Measurements from ENCODE around the gene PARP11. TPM values are rescaled to one million over a fixed set of nuclear protein-coding genes. Genes with fewer than 3 reads are reported as not detected.

Gene PARP11
- total RNA-seq, 1 experiment from 2014 or later = not detected

- Histone ChIP-seq H2AFZ (no peak overlapping the region), H4K20me1 (ENCODE audit: insufficient read depth) (0 out of 2 replicates have a peak, but pooled peaks cover 5% of the 10 kb centered on the region), H3K9me2 (ENCODE audit: insufficient read depth) (no peaks in the 10 kb centered on the region; the same call in 1 of the 2 replicates), H3K27me3 (ENCODE audit: insufficient read depth, low read depth) (peaks cover 45% of the 10 kb centered on the region), H3K4me1 (replicated peaks; ENCODE audit: insufficient read depth) (no peaks in the 10 kb centered on the region), H3K79me2 (ENCODE audit: low read depth) (no peaks in the 10 kb centered on the region), H3K4me2 (no peak overlapping the region), H3K9me3 (ENCODE audit: insufficient read depth, low read depth) (no peaks in the 10 kb centered on the region), H3K36me3 (ENCODE audit: low read depth) (no peaks in the 10 kb centered on the region), H3F3A (ENCODE audit: insufficient read depth, low read depth) (no peaks in the 10 kb centered on the region), H3K4me3 (no peak overlapping the region), H3K27ac (no peak overlapping the region)
- ChIA-PET POLR2A (ENCODE audit: unreplicated experiment) (no interaction called here), CTCF (no interaction called here)
- TF ChIP-seq EZH2 (IDR thresholded peaks at IDR 0.05; ENCODE audit: low read depth) (no peak), CTCF (conservative IDR thresholded peaks at IDR 0.05) (no peak)
- no TSS peak for BruUV-seq (replicated peaks)
- intact Hi-C loops (cut with micrococcal nuclease; ENCODE audit: unreplicated experiment) = no loop called here
- no peak for DNase-seq
Measured at GRCh38 chr12:3904999-3905398, 31.8 kb upstream of the PARP11 start.

- no peaks in the 10 kb centered on the region for H3K4me1 ChIP-seq (replicated peaks; ENCODE audit: insufficient read depth)
- no peak for DNase-seq
- H3K9me2 ChIP-seq (ENCODE audit: insufficient read depth) = no peaks in the 10 kb centered on the region; the same call in 1 of the 2 replicates
- H3K36me3 ChIP-seq (ENCODE audit: low read depth) = no peaks in the 10 kb centered on the region
- H3F3A ChIP-seq (ENCODE audit: insufficient read depth, low read depth) = no peaks in the 10 kb centered on the region
- BruUV-seq (replicated peaks) = no TSS peak
- H2AFZ ChIP-seq = no peak overlapping the region
- peaks cover 42% of the 10 kb centered on the region for H3K27me3 ChIP-seq (ENCODE audit: insufficient read depth, low read depth)
- H4K20me1 ChIP-seq (ENCODE audit: insufficient read depth) = 0 out of 2 replicates have a peak, but pooled peaks cover 5% of the 10 kb centered on the region
- ChIA-PET CTCF (no interaction called here), POLR2A (ENCODE audit: unreplicated experiment) (no interaction called here)
- H3K4me3 ChIP-seq = no peak overlapping the region
- intact Hi-C loops (cut with micrococcal nuclease; ENCODE audit: unreplicated experiment) = no loop called here
- H3K9me3 ChIP-seq (ENCODE audit: insufficient read depth, low read depth) = no peaks in the 10 kb centered on the region
- H3K4me2 ChIP-seq = no peak overlapping the region
- H3K27ac ChIP-seq = no peak overlapping the region
- H3K79me2 ChIP-seq (ENCODE audit: low read depth) = no peaks in the 10 kb centered on the region
- no peak for TF ChIP-seq CTCF (conservative IDR thresholded peaks at IDR 0.05)
- TF ChIP-seq EZH2 (IDR thresholded peaks at IDR 0.05; ENCODE audit: low read depth) = no peak
Measured at GRCh38 chr12:3902921-3903320, 29.7 kb upstream of the PARP11 start.

- H3K9me2 ChIP-seq (ENCODE audit: insufficient read depth) = no peaks in the 10 kb centered on the region; the same call in 1 of the 2 replicates
- intact Hi-C loops (cut with micrococcal nuclease; ENCODE audit: unreplicated experiment) = no loop called here
- H3K4me3 ChIP-seq = no peak overlapping the region
- no peak for TF ChIP-seq CTCF (conservative IDR thresholded peaks at IDR 0.05)
- no peak for TF ChIP-seq EZH2 (IDR thresholded peaks at IDR 0.05; ENCODE audit: low read depth)
- ChIA-PET POLR2A (ENCODE audit: unreplicated experiment) (no interaction called here), CTCF (interaction anchor here (0.5 kb wide), 1 partner anchor 330 kb away, joined by 4 read pairs; no protein-coding TSS in a partner anchor)
- H4K20me1 ChIP-seq (ENCODE audit: insufficient read depth) = 0 out of 2 replicates have a peak, but pooled peaks cover 5% of the 10 kb centered on the region
- no peaks in the 10 kb centered on the region for H3K36me3 ChIP-seq (ENCODE audit: low read depth)
- no peaks in the 10 kb centered on the region for H3K9me3 ChIP-seq (ENCODE audit: insufficient read depth, low read depth)
- H2AFZ ChIP-seq = no peak overlapping the region
- no peak overlapping the region for H3K27ac ChIP-seq
- H3K4me2 ChIP-seq = no peak overlapping the region
- no peaks in the 10 kb centered on the region for H3K79me2 ChIP-seq (ENCODE audit: low read depth)
- no TSS peak for BruUV-seq (replicated peaks)
- no peaks in the 10 kb centered on the region for H3K4me1 ChIP-seq (replicated peaks; ENCODE audit: insufficient read depth)
- no peak for DNase-seq
- peaks cover 44% of the 10 kb centered on the region for H3K27me3 ChIP-seq (ENCODE audit: insufficient read depth, low read depth)
- H3F3A ChIP-seq (ENCODE audit: insufficient read depth, low read depth) = no peaks in the 10 kb centered on the region
Measured at GRCh38 chr12:3901116-3901515, 27.9 kb upstream of the PARP11 start.
